Rectal smooth muscle tissue (tissue), 1 donor: Measurements from ENCODE around the gene TRPM8.
"Not testable (repeated sequence)": the region's sequence is repeated elsewhere in the genome, so short reads cannot be mapped to it uniquely, and the experiment has no call there.

Experiments
- H3K27ac ChIP-seq: one replicate; pipeline ENCODE4 v1.7.0; 2013; ENCODE audit warnings: low read depth, low read length, inconsistent platforms
- H3K27me3 ChIP-seq: one replicate; pipeline ENCODE4 v1.7.0; 2013; ENCODE audit warnings: low read length; ENCODE audit not compliant: control insufficient read depth, insufficient read depth
- H3K36me3 ChIP-seq: one replicate; pipeline ENCODE4 v1.7.0; 2013; ENCODE audit warnings: low read length; ENCODE audit not compliant: control insufficient read depth, insufficient read depth
- H3K4me1 ChIP-seq: one replicate; pipeline ENCODE4 v1.7.0; 2013; ENCODE audit warnings: low read length; ENCODE audit not compliant: control insufficient read depth, insufficient read depth
- H3K4me3 ChIP-seq: one replicate; pipeline ENCODE4 v1.7.0; 2013; ENCODE audit warnings: low read length
- H3K9ac ChIP-seq: one replicate; pipeline ENCODE4 v1.7.0; 2013; ENCODE audit warnings: low read length

TRPM8 gene

GRCh38 chr2:233917116-233917515 is at the start of gene TRPM8:
Gene TRPM8, plus strand, starts transcription at chr2:233917373. Its CDS starts 9,165 bp downstream, at chr2:233926538.
- H3K4me3 ChIP-seq: no peak within 1 kb of the TSS
- H3K4me1 ChIP-seq: no peaks in the 10 kb centered on the region
- H3K36me3 ChIP-seq: no peaks in the 10 kb centered on the region
- H3K27me3 ChIP-seq: no peaks in the 10 kb centered on the region
- no peak within 1 kb of the TSS for H3K9ac ChIP-seq
- no peak within 1 kb of the TSS for H3K27ac ChIP-seq

- Histone ChIP-seq H3K27me3 (no peaks in the 10 kb centered on the region), H3K4me3 (peak within 1 kb of the TSS; percentile 78), H3K27ac (peak within 1 kb of the TSS; percentile 30), H3K36me3 (no peaks in the 10 kb centered on the region), H3K9ac (peak within 1 kb of the TSS; percentile 13), H3K4me1 (no peaks in the 10 kb centered on the region)
Measured at GRCh38 chr2:233867993-233868532, 49.1 kb upstream of the TRPM8 start, which contains the start of gene MSL3B. Gene MSL3B, minus strand, starts transcription at chr2:233868386.

GRCh38 chr2:233871432-233871831 is 45.7 kb upstream of the TRPM8 start:
- Histone ChIP-seq H3K4me1 (no peaks in the 10 kb centered on the region), H3K4me3 (no peak overlapping the region), H3K9ac (no peak overlapping the region), H3K27me3 (no peaks in the 10 kb centered on the region), H3K36me3 (no peaks in the 10 kb centered on the region), H3K27ac (no peak overlapping the region)

- H3K4me3 ChIP-seq, H3K9ac ChIP-seq, H3K4me1 ChIP-seq, H3K27ac ChIP-seq, H3K27me3 ChIP-seq, H3K36me3 ChIP-seq: not testable (repeated sequence)
Measured at GRCh38 chr2:233872125-233872524, 45.0 kb upstream of the TRPM8 start.

GRCh38 chr2:233882353-233882752 is 34.8 kb upstream of the TRPM8 start:
- Histone ChIP-seq H3K36me3 (no peaks in the 10 kb centered on the region), H3K4me1 (no peaks in the 10 kb centered on the region), H3K27me3 (no peaks in the 10 kb centered on the region), H3K9ac (no peak overlapping the region), H3K27ac (no peak overlapping the region), H3K4me3 (no peak overlapping the region)

GRCh38 chr2:233892793-233893192 is 24.4 kb upstream of the TRPM8 start:
- H3K36me3 ChIP-seq: no peaks in the 10 kb centered on the region
- no peak overlapping the region for H3K9ac ChIP-seq
- H3K27ac ChIP-seq: no peak overlapping the region
- H3K4me3 ChIP-seq: no peak overlapping the region
- no peaks in the 10 kb centered on the region for H3K4me1 ChIP-seq
- no peaks in the 10 kb centered on the region for H3K27me3 ChIP-seq

GRCh38 chr2:233896253-233896652 is 20.9 kb upstream of the TRPM8 start:
- H3K4me1 ChIP-seq, H3K36me3 ChIP-seq, H3K4me3 ChIP-seq, H3K9ac ChIP-seq, H3K27me3 ChIP-seq, H3K27ac ChIP-seq: not testable (repeated sequence)

GRCh38 chr2:233901367-233901766 is 15.8 kb upstream of the TRPM8 start:
- Histone ChIP-seq H3K27ac (no peak overlapping the region), H3K4me1 (no peaks in the 10 kb centered on the region), H3K9ac (no peak overlapping the region), H3K36me3 (no peaks in the 10 kb centered on the region), H3K4me3 (no peak overlapping the region), H3K27me3 (no peaks in the 10 kb centered on the region)

GRCh38 chr2:233901884-233902283 is 15.3 kb upstream of the TRPM8 start:
- H3K36me3 ChIP-seq: no peaks in the 10 kb centered on the region
- no peak overlapping the region for H3K4me3 ChIP-seq
- no peaks in the 10 kb centered on the region for H3K27me3 ChIP-seq
- H3K9ac ChIP-seq: no peak overlapping the region
- no peaks in the 10 kb centered on the region for H3K4me1 ChIP-seq
- no peak overlapping the region for H3K27ac ChIP-seq

- Histone ChIP-seq H3K4me1 (no peaks in the 10 kb centered on the region), H3K36me3 (no peaks in the 10 kb centered on the region), H3K27ac (no peak overlapping the region), H3K4me3 (no peak overlapping the region), H3K27me3 (no peaks in the 10 kb centered on the region), H3K9ac (no peak overlapping the region)
Measured at GRCh38 chr2:233905945-233906344, 11.2 kb upstream of the TRPM8 start.

GRCh38 chr2:233907627-233908026 is 9.5 kb upstream of the TRPM8 start:
- Histone ChIP-seq H3K9ac (no peak overlapping the region), H3K27me3 (no peaks in the 10 kb centered on the region), H3K4me1 (no peaks in the 10 kb centered on the region), H3K36me3 (no peaks in the 10 kb centered on the region), H3K27ac (no peak overlapping the region), H3K4me3 (no peak overlapping the region)

GRCh38 chr2:233912691-233913423 is 4.3 kb upstream of the TRPM8 start:
- Histone ChIP-seq H3K4me1 (no peaks in the 10 kb centered on the region), H3K36me3 (no peaks in the 10 kb centered on the region), H3K27me3 (no peaks in the 10 kb centered on the region), H3K4me3 (no peak overlapping the region), H3K27ac (no peak overlapping the region), H3K9ac (no peak overlapping the region)

- H3K9ac ChIP-seq: no peak overlapping the region
- H3K4me1 ChIP-seq: no peaks in the 10 kb centered on the region
- H3K27ac ChIP-seq: no peak overlapping the region
- no peaks in the 10 kb centered on the region for H3K36me3 ChIP-seq
- H3K27me3 ChIP-seq: no peaks in the 10 kb centered on the region
- no peak overlapping the region for H3K4me3 ChIP-seq
Measured at GRCh38 chr2:233915128-233915527, 2.0 kb upstream of the TRPM8 start.
